GM08714 (cell line): ENCODE results near the gene AFTPH.
A peak's percentile ranks its signal among the peaks of the same experiment; 100 is the strongest.
"Not testable (repeated sequence)": the region's sequence is repeated elsewhere in the genome, so short reads cannot be mapped to it uniquely, and the experiment has no call there.

ENCODE experiments used
- H3K4me3 ChIP-seq: fragments of 200-500 bp; sonication (Bioruptor generic); 2 replicates; pipeline ENCODE4 v1.5.1; 2014; ENCODE audit warnings: mild to moderate bottlenecking, low read length, inconsistent platforms
- ZNF274 ChIP-seq: IDR thresholded peaks from 2 replicates; pipeline ENCODE4 v1.6.1; 2012; ENCODE audit warnings: mild to moderate bottlenecking, low read depth, low read length

Gene AFTPH

GRCh38 chr2:64516651-64517510 is 7.2 kb upstream of the AFTPH start:
- TF ChIP-seq ZNF274 = no peak
- no peak overlapping the region for H3K4me3 ChIP-seq

GRCh38 chr2:64517511-64517884 is 6.6 kb upstream of the AFTPH start:
- no peak overlapping the region for H3K4me3 ChIP-seq
- TF ChIP-seq ZNF274 = no peak

GRCh38 chr2:64522843-64523428 is 1.2 kb upstream of the AFTPH start:
- no peak for TF ChIP-seq ZNF274
- peak overlapping the region; percentile 65 for H3K4me3 ChIP-seq

GRCh38 chr2:64524604-64525316 is 632 bp downstream of the AFTPH start:
- peak overlapping the region; percentile 80 for H3K4me3 ChIP-seq
- no peak for TF ChIP-seq ZNF274

- TF ChIP-seq ZNF274 = no peak
- H3K4me3 ChIP-seq = peak overlapping the region; percentile 80
Measured at GRCh38 chr2:64525317-64525613, 1.1 kb downstream of the AFTPH start.

- H3K4me3 ChIP-seq = peak overlapping the region; percentile 80; the same call in 1 of the 2 replicates
- no peak for TF ChIP-seq ZNF274
Measured at GRCh38 chr2:64526034-64526433, 1.9 kb downstream of the AFTPH start.

GRCh38 chr2:64530946-64531345 is 6.8 kb downstream of the AFTPH start:
- H3K4me3 ChIP-seq = not testable (repeated sequence)

GRCh38 chr2:64532030-64532429 is 7.9 kb downstream of the AFTPH start:
- H3K4me3 ChIP-seq = no peak overlapping the region
- no peak for TF ChIP-seq ZNF274

- no peak for TF ChIP-seq ZNF274
- no peak overlapping the region; the same call in 1 of the 2 replicates for H3K4me3 ChIP-seq
Measured at GRCh38 chr2:64533882-64534281, 9.8 kb downstream of the AFTPH start.

- no peak overlapping the region; the same call in 1 of the 2 replicates for H3K4me3 ChIP-seq
- no peak for TF ChIP-seq ZNF274
Measured at GRCh38 chr2:64534363-64534762, 10.2 kb downstream of the AFTPH start.

GRCh38 chr2:64535024-64535423 is 10.9 kb downstream of the AFTPH start:
- no peak for TF ChIP-seq ZNF274
- H3K4me3 ChIP-seq = no peak overlapping the region

- TF ChIP-seq ZNF274 = no peak
- no peak overlapping the region for H3K4me3 ChIP-seq
Measured at GRCh38 chr2:64537991-64538390, 13.9 kb downstream of the AFTPH start.

GRCh38 chr2:64538764-64539433 is 14.8 kb downstream of the AFTPH start:
- TF ChIP-seq ZNF274 = no peak
- H3K4me3 ChIP-seq = no peak overlapping the region; the same call in 1 of the 2 replicates

GRCh38 chr2:64540615-64541014 is 16.5 kb downstream of the AFTPH start:
- no peak for TF ChIP-seq ZNF274

More at GRCh38 chr2:64540615-64541014, 16.5 kb downstream of the AFTPH start:
- no peak overlapping the region for H3K4me3 ChIP-seq
